Measurements from ENCODE around the gene VPS13D. TPM values are rescaled to one million over a fixed set of nuclear protein-coding genes. Genes with fewer than 3 reads are reported as not detected.

The VPS13D gene
- total RNA-seq, 1 experiment from 2014 or later = 36.5 TPM

DNA sequence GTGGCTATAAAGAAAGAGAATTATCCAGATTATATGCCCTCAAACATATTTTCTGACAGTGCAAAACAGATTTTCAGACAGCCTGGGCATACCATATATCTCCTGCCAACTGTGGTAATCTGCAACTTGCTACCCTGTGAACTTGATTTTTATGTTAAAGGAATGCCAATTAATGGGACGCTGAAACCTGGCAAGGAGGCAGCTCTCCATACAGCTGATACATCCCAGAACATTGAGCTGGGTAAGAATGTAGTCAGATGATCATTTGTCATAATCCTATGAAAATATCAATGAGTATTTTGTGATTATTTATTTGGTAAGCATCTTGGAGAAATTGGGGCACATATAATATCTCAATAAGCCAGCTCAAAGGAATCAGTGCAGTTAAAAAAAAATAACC, 124.2 kb downstream of the VPS13D start:
- POLR2A ChIA-PET = interaction anchor here (0.6 to 1.4 kb wide), 2 partner anchors 196 to 265 kb away, joined by 3 read pairs; no protein-coding TSS in a partner anchor
- no peak overlapping the region for H3K27ac Mint-ChIP-seq (ENCODE audit: low read depth, unreplicated experiment)

DNA sequence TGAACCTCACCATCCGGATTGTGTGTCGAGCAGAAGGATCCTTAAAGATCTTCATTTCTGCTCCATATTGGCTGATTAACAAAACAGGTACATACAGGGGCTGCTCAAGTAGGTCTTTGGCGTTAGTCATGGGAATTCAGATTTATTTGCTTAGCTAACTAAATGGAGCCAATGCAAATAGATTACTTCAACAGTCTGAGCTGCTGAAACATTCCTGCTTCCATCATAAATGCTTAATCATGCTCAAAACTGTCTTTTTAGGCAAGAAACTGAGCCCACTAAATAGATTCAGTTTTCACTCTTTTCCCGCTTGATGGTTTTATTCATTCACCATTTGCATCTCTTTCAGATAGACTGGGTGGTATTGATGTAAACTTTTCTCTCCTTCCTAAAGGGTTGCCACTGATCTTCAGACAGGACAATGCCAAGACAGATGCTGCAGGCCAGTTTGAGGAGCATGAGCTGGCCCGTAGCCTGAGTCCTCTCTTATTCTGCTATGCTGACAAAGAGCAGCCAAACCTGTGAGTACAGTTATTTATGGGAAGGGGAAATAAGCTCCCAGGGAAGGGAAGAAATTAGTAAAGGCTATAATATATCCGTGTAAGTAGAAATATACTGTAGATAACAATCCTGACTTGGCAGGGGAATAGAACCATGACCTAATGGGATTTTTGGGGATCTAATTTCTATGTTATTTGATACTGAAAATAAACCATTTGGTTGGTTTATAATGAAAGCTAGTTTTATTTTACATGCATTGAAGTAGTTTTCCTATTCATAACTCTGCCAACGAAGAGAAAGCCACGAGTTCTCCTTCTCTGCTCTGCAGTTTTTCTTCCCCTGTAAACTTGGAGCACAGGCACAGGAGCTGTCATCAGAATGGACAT, 126.4 kb downstream of the VPS13D start:
- no peaks in the 10 kb centered on the region for H3K9me3 Mint-ChIP-seq (ENCODE audit: unreplicated experiment)
- H3K4me1 Mint-ChIP-seq (ENCODE audit: insufficient read depth, unreplicated experiment) = no peaks in the 10 kb centered on the region
- no peak overlapping the region for H3K4me3 Mint-ChIP-seq (ENCODE audit: unreplicated experiment)
- H3K27ac Mint-ChIP-seq (ENCODE audit: low read depth, unreplicated experiment) = no peak overlapping the region
- POLR2A ChIA-PET = interaction anchor here (1.1 kb wide), 1 partner anchor 19 kb away, joined by 3 read pairs; no protein-coding TSS in a partner anchor
- BruUV-seq (replicated peaks) = no TSS peak
- peaks cover 72% of the 10 kb centered on the region for H3K36me3 Mint-ChIP-seq (ENCODE audit: insufficient read depth, unreplicated experiment)
- TF ChIP-seq, protein P1, sequence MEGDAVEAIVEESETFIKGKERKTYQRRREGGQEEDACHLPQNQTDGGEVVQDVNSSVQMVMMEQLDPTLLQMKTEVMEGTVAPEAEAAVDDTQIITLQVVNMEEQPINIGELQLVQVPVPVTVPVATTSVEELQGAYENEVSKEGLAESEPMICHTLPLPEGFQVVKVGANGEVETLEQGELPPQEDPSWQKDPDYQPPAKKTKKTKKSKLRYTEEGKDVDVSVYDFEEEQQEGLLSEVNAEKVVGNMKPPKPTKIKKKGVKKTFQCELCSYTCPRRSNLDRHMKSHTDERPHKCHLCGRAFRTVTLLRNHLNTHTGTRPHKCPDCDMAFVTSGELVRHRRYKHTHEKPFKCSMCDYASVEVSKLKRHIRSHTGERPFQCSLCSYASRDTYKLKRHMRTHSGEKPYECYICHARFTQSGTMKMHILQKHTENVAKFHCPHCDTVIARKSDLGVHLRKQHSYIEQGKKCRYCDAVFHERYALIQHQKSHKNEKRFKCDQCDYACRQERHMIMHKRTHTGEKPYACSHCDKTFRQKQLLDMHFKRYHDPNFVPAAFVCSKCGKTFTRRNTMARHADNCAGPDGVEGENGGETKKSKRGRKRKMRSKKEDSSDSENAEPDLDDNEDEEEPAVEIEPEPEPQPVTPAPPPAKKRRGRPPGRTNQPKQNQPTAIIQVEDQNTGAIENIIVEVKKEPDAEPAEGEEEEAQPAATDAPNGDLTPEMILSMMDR (IDR thresholded peaks at IDR 0.05; ENCODE audit: unreplicated experiment) = no peak
- intact Hi-C loops (cut with micrococcal nuclease) = no loop called here
- no peak for DNase-seq (ENCODE audit: unreplicated experiment)
- CTCF ChIA-PET = interaction anchor here (0.6 kb wide), 1 partner anchor 14 kb away, joined by 4 read pairs; no protein-coding TSS in a partner anchor
- no peaks in the 10 kb centered on the region for H3K27me3 Mint-ChIP-seq (ENCODE audit: insufficient read depth, unreplicated experiment)

More for the DNA sequence above, 124.2 kb downstream of the VPS13D start:
- CTCF ChIA-PET = interaction anchor here (0.5 kb wide), 1 partner anchor 81 kb away, joined by 3 read pairs; no protein-coding TSS in a partner anchor
- peaks cover 93% of the 10 kb centered on the region for H3K36me3 Mint-ChIP-seq (ENCODE audit: insufficient read depth, unreplicated experiment)
- no peaks in the 10 kb centered on the region for H3K9me3 Mint-ChIP-seq (ENCODE audit: unreplicated experiment)
- no peak overlapping the region for H3K4me3 Mint-ChIP-seq (ENCODE audit: unreplicated experiment)
- no peak for DNase-seq (ENCODE audit: unreplicated experiment)
- intact Hi-C loops (cut with micrococcal nuclease) = no loop called here
- H3K4me1 Mint-ChIP-seq (ENCODE audit: insufficient read depth, unreplicated experiment) = no peaks in the 10 kb centered on the region
- no TSS peak for BruUV-seq (replicated peaks)
- TF ChIP-seq, protein P1 (IDR thresholded peaks at IDR 0.05; ENCODE audit: unreplicated experiment) = no peak
- H3K27me3 Mint-ChIP-seq (ENCODE audit: insufficient read depth, unreplicated experiment) = no peaks in the 10 kb centered on the region

DNA sequence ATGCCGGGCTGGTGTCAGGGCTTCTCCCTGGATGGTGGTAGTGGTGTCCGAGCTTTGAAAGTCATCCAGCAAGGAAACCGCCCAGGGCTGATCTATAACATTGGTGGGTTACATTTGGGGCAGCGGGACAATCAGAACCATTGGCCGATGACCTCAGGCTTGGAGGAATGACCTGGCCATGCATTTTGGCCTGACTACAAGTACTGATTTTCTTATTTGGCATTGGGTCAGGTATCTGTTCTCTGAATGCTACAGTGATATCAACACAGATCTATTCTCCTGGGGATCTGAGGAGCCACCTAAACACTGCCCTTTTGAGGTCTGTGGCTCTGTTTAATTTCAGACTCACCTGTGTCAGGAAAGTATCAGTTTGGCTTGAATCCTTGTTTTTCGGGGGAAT, 128.7 kb downstream of the VPS13D start:
- DNase-seq (ENCODE audit: unreplicated experiment) = no peak
- Mint-ChIP-seq H3K4me1 (ENCODE audit: insufficient read depth, unreplicated experiment) (no peaks in the 10 kb centered on the region), H3K27ac (ENCODE audit: low read depth, unreplicated experiment) (no peak overlapping the region), H3K36me3 (ENCODE audit: insufficient read depth, unreplicated experiment) (peaks cover 69% of the 10 kb centered on the region), H3K27me3 (ENCODE audit: insufficient read depth, unreplicated experiment) (no peaks in the 10 kb centered on the region), H3K4me3 (ENCODE audit: unreplicated experiment) (no peak overlapping the region), H3K9me3 (ENCODE audit: unreplicated experiment) (no peaks in the 10 kb centered on the region)
- POLR2A ChIA-PET = no interaction called here
- TF ChIP-seq, protein P1 (IDR thresholded peaks at IDR 0.05; ENCODE audit: unreplicated experiment) = no peak
- BruUV-seq (replicated peaks) = no TSS peak
- intact Hi-C loops (cut with micrococcal nuclease) = no loop called here
- CTCF ChIA-PET = interaction anchor here (0.8 kb wide), 1 partner anchor 65 kb away, joined by 3 read pairs; no protein-coding TSS in a partner anchor

DNA sequence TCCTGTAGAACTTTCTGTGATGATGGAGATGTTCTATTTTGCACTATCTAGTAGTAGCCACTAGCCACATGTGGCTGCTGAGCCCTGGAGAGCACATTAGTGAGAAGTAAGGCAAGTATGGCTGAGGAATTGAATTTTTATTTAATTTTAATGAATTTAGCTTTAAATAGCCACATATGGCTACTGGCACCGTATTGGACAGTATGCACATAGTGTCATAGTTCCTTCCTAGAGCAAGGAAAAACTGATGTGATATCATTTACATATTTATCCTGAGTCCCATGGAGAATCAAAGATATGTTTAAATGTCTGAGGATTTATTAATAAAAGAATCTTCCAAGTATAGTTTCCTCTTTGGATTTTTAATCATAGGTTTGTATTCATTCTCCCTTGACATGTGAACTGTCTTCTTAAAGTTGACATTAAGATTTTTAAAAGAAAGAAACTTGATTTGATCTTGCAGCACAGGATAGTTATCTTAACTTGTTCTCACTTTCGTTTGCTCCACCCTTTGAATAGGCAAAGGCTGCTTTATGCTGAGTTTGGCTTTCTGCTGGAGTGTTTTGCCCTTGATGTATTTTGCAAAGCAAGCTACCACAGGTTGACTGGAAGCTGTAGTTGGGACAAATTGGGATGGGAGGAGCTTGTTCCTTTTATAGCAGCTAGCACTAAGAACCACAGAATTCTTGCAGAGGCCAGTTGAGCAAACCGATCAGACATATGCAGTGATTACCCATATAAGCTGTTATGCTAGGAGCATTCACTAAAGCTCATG, 129.7 kb downstream of the VPS13D start:
- Mint-ChIP-seq H3K4me1 (ENCODE audit: insufficient read depth, unreplicated experiment) (no peaks in the 10 kb centered on the region), H3K27ac (ENCODE audit: low read depth, unreplicated experiment) (no peak overlapping the region), H3K36me3 (ENCODE audit: insufficient read depth, unreplicated experiment) (peaks cover 64% of the 10 kb centered on the region), H3K27me3 (ENCODE audit: insufficient read depth, unreplicated experiment) (no peaks in the 10 kb centered on the region), H3K9me3 (ENCODE audit: unreplicated experiment) (no peaks in the 10 kb centered on the region), H3K4me3 (ENCODE audit: unreplicated experiment) (no peak overlapping the region)
- intact Hi-C loops (cut with micrococcal nuclease) = no loop called here
- CTCF ChIA-PET = interaction anchor here (0.6 kb wide), 1 partner anchor 79 kb away, joined by 3 read pairs; no protein-coding TSS in a partner anchor
- no peak for DNase-seq (ENCODE audit: unreplicated experiment)
- BruUV-seq (replicated peaks) = no TSS peak
- POLR2A ChIA-PET = no interaction called here
- TF ChIP-seq, protein P1 (IDR thresholded peaks at IDR 0.05; ENCODE audit: unreplicated experiment) = no peak

Measured in MCF 10A (cell line).